ES-I3 (cell line): ENCODE results near the gene NINL.
"Not testable (repeated sequence)": the region's sequence is repeated elsewhere in the genome, so short reads cannot be mapped to it uniquely, and the experiment has no call there.

Experiments
- H3K36me3 ChIP-seq: 2 replicates; pipeline ENCODE4 v1.6.1; 2013; ENCODE audit warnings: mild to moderate bottlenecking, low read length, control low read depth, moderate library complexity; ENCODE audit not compliant: insufficient read depth
- H3K4me1 ChIP-seq: 2 replicates; pipeline ENCODE4 v1.6.1; 2013; ENCODE audit warnings: mild to moderate bottlenecking, control low read depth, low read length; ENCODE audit not compliant: insufficient read depth
- H3K9ac ChIP-seq: 2 replicates; pipeline ENCODE4 v1.6.1; 2013; ENCODE audit warnings: low read depth, mild to moderate bottlenecking, low read length, moderate library complexity
- H3K9me3 ChIP-seq: 2 replicates; pipeline ENCODE4 v1.6.1; 2013; ENCODE audit warnings: mild to moderate bottlenecking, low read length, moderate library complexity; ENCODE audit not compliant: control insufficient read depth, insufficient read depth

The NINL gene

DNA sequence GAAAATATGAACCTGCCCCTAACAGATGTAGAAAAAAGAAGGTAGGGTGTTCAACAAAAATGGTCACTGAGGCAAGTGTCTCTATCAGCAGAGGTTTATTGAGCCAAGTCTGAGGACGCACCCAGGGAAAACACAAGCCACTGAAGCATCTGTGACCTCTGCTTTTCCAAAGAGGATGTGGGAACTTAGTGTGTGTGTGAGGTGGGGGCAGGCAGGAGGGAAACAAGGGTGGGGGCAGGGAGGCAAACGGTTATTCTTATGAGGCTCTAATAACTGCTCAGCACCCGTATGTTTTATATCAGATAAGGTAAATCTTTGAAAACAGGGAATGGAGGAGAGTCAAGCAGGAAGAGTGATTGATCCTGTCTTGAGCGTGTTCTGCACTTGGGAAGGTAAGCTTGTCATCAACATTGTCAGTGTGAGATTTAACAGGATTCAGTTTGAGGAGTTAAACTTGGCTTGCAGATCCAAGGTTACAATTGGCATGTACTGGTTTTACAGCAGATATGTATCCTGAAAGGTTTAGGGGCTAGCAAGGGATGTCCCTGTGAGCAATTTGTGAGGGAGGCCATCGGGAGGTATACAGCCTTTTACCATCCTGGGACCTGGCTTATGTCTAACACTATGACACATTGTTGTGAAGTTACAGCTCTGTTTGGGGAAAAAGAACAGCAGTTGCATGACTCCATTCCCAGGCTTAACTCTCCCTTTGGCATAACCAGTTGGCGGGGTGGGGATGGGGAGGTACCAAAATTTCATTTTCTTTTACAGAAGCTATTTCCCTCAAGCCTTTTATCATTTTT lies 33.7 kb downstream of the NINL start:
- peaks cover 21% of the 10 kb centered on the region for H3K4me1 ChIP-seq
- H3K36me3 ChIP-seq: no peaks in the 10 kb centered on the region
- no peak overlapping the region for H3K9ac ChIP-seq
- no peaks in the 10 kb centered on the region for H3K9me3 ChIP-seq

DNA sequence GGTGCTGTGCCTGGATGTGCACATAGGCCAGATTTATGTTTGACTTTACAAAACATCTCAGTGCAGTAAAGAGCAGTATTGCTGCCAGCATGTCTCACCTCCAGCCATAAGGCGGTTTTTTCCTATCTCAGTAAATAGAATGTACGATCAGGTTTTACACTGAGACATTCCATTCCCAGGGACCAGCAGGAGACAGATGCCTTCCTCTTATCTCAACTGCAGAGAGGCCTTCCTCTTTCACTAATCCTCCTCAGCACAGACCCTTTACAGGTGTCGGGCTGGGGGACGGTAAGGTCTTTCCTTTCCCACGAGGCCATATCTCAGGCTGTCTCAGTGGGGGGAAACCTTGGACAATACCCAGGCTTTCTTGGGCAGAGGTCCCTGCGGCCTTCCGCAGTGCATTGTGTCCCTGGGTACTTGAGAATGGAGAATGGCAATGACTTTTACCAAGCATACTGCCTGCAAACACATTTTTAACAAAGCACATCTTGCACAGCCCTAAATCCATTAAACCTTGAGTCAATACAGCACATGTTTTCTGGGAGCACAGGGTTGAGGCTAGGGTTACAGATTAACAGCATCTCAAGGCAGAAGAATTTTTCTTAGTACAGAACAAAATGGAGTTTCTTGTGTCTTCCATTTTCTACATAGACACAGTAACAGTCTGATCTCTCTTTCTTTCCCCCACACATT lies 34.5 kb downstream of the NINL start:
- not testable (repeated sequence) for H3K9me3 ChIP-seq, H3K36me3 ChIP-seq, H3K9ac ChIP-seq
- peaks cover 26% of the 10 kb centered on the region for H3K4me1 ChIP-seq

DNA sequence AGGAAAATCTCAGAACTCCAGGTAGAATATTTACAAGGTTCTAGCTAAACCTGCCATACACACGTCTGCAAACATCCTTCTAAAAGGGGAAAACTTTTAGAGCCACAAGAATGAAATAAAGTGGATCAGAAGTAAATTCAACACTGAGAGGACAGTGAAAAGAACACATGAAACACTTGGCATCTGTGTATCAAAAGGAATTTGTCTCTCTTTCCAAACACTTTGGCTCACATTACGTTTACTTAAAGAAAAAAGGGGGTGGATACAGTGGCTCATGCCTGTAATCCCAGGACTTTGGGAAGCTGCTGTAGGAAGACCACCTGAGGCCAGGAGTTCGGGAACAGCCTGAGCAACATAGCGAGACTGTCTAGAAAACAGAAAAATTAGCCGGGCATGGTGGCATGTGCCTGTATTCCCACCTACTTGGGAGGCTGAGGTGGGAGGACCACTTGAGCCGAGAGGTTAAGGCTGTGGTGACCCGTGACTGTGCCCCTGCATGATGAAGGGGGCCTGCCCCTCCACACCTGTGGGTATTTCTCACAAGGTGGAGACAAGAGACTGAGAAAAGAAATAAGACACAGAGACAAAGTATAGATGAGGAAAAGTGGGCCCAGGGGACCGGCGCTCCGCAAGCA lies 35.4 kb downstream of the NINL start:
- H3K36me3 ChIP-seq: no peaks in the 10 kb centered on the region
- no peaks in the 10 kb centered on the region for H3K9me3 ChIP-seq
- peaks cover 34% of the 10 kb centered on the region for H3K4me1 ChIP-seq
- no peak overlapping the region for H3K9ac ChIP-seq

DNA sequence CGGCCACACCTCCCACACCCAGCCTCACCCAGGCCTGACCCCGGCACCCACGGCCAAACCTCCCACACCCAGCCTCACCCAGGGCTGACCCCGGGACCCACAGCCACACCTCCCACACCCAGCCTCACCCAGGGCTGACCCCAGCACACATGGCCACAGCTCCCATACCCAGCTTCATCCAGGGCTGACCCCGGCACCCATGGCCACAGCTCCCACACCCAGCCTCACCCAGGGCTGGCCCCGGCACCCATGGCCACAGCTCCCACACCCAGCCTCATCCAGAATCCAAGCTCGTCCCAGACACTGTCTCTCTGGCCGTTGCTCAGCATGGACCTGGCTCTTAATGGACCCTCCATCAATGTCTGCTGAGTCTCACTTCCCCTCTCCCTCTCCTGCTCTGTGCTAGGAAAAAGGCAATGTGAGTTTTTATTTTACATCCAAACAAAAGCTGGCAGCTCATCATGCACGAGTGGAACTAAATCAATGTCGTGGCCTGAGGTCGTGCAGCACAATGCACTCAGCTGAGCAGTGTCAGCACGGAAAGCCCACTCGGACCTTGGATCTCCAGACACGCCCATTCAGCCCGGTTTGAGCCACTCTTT lies 36.1 kb downstream of the NINL start:
- Histone ChIP-seq H3K4me1 (peaks cover 41% of the 10 kb centered on the region), H3K9me3 (no peaks in the 10 kb centered on the region), H3K36me3 (no peaks in the 10 kb centered on the region), H3K9ac (no peak overlapping the region)

DNA sequence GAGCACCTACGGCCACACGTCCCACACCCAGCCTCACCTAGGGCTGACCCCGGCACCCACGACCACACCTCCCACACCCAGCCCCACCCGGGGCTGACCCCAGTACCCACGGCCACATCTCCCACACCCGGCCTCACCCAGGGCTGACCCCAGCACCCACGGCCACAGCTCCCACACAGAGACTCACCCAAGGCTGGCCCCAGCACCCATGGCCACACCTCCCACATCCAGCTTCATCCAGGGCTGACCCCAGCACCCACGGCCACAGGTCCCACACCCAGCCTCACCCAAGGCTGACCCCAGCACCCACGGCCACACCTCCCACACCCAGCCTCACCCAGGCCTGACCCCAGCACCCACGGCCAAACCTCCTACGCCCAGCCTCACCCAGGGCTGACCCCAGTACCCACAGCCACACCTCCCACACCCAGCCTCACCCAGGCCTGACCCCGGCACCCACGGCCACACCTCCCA lies 36.7 kb downstream of the NINL start:
- peaks cover 44% of the 10 kb centered on the region for H3K4me1 ChIP-seq

DNA sequence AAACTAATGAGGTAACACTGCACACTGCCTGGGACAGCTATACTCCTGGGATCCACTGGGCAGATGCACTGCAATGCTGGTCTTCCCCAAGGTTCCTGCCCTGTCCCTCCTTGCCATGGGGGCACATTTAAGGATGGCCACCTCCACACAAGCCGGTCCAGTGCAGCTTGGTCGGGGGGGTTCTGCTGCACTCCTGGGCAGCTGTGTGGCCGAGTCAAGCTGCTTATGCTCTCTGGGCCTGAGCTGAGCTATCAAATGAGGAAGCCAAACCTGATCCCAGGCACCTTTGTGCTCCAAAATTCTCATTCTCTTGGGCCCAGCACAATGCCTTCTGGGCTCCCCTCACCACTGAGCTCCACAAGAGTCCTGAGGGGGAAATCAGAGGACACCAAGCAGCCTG lies 37.3 kb downstream of the NINL start:
- Histone ChIP-seq H3K4me1 (peaks cover 44% of the 10 kb centered on the region), H3K9ac (no peak overlapping the region), H3K36me3 (no peaks in the 10 kb centered on the region), H3K9me3 (no peaks in the 10 kb centered on the region)

More for the DNA sequence above, 36.7 kb downstream of the NINL start:
- no peak overlapping the region for H3K9ac ChIP-seq
- no peaks in the 10 kb centered on the region for H3K9me3 ChIP-seq
- H3K36me3 ChIP-seq: no peaks in the 10 kb centered on the region

DNA sequence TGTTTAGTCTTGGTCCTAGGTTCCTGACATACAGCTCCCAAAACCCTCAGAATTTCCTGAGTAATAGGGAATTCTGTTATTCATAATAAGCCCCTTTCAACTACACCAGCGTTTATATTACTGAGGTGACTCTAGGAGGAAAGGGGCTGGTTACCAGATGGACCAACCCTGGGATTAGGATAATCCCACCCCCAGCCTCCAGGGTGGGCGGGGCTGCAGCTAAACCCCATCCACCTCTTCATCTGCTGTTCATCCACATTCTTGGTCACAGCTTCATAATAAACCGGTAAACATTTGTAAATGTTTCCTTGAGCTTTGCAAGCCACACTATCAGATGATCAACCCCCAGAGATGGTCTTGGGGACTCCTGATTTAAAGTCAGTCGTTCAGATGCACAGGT lies 38.3 kb downstream of the NINL start:
- Histone ChIP-seq H3K9ac (no peak overlapping the region), H3K9me3 (no peaks in the 10 kb centered on the region), H3K4me1 (peaks cover 44% of the 10 kb centered on the region), H3K36me3 (no peaks in the 10 kb centered on the region)

DNA sequence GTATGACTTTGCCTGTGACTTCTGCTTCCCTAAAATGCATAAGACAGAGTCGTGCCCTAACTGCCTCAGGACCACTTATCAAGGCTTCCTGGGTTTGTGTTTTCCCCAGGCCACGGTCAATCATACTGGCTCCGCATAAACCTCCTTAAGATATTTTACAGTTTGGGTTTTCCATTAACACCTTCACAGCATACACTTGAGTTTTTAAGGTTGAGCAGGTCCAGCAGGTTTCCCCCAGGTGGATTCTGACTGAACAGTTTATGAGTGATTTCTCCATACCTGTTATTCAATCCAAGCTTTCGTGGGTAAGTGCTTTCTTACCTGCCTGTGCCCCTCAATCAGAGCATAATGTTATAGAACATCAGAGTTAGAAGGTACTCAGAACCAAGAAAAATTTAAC lies 39.3 kb downstream of the NINL start:
- Histone ChIP-seq H3K4me1 (peaks cover 36% of the 10 kb centered on the region), H3K9ac (no peak overlapping the region)

DNA sequence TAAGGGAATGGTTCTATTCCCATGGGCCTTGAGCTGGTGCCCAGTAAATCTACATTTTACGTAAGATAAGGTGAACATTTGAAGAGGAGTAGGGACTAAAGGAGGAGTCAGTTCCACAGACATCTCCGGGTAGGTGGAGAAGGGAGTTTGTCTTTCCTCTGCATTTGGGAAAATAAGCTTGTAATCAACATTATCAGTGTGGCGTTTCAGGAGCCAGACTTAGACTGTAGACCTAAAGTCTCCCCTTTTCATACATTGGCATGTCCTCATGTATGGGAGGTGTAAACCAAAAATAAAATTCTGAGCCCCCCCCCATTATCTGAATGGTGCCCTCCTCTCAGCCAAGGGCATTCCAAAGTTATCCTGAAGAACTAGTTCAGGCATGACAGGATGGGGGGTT lies 40.2 kb downstream of the NINL start:
- peaks cover 39% of the 10 kb centered on the region for H3K4me1 ChIP-seq

More for the DNA sequence above, 39.3 kb downstream of the NINL start:
- Histone ChIP-seq H3K9me3 (no peaks in the 10 kb centered on the region), H3K36me3 (no peaks in the 10 kb centered on the region)

DNA sequence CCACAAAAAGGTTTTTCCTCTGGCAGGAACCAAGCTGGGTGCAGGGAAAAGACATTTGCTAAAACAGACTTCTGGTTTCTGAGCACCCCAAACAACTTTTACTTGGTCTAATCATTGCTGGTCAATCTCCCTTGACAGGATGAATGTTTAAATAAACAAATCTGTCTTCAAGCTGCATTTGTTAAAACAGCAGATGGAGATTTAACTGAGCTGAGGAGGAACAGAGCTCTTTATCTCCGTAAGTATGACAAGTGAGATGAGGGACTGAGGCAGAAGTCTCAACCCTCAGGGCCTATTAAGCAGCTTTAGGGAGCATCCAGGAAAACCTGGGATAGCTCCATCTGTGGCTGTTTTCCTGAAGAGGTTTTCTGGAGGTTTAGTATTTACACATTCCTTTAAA lies 40.6 kb downstream of the NINL start:
- Histone ChIP-seq H3K9ac (no peak overlapping the region), H3K9me3 (no peaks in the 10 kb centered on the region), H3K36me3 (no peaks in the 10 kb centered on the region), H3K4me1 (peaks cover 35% of the 10 kb centered on the region)

More for the DNA sequence above, 40.2 kb downstream of the NINL start:
- H3K9me3 ChIP-seq: no peaks in the 10 kb centered on the region
- H3K9ac ChIP-seq: no peak overlapping the region
- no peaks in the 10 kb centered on the region for H3K36me3 ChIP-seq

DNA sequence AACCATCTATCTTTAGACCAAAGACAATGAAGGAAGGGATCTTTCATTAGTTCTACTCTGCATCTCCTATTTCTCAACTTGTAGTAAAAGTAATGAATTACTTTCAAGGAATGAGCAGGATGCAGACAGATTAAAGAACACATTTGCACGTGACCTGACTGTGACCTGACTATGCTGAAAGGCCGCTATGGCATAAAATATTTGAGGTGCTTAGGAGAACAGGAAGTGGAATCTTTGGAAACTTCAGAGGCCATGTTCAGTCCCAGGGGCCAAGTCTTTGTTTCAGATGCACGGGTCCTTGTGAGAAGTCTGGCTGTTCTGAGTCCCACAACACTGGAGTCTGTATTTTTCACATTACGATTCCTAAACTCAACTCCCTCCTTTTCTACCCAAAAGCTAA lies 41.0 kb downstream of the NINL start:
- Histone ChIP-seq H3K9ac (no peak overlapping the region), H3K4me1 (peaks cover 31% of the 10 kb centered on the region), H3K36me3 (no peaks in the 10 kb centered on the region), H3K9me3 (no peaks in the 10 kb centered on the region)

DNA sequence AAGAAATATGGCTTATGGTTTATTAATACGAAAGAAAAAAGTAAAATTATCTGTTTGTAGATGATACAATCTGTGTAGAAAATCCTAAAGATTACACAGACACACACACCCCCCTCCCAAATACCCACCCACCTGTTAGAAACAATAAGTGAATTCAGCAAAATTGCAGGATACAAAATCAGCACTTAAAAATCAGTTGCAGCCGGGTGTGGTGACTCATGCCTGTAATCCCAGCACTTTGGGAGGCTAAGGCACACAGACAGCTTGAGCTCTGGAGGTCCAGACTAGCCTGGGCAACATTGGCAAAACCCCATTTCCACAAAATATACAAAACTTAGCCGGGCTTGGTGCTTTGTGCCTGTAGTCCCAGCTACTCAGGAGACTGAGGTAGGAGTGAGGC lies 42.3 kb downstream of the NINL start:
- 0 out of 2 replicates have a peak, but pooled peaks cover under 1% of the 10 kb centered on the region for H3K36me3 ChIP-seq
- no peaks in the 10 kb centered on the region for H3K9me3 ChIP-seq
- H3K4me1 ChIP-seq: peaks cover 31% of the 10 kb centered on the region
- H3K9ac ChIP-seq: no peak overlapping the region

DNA sequence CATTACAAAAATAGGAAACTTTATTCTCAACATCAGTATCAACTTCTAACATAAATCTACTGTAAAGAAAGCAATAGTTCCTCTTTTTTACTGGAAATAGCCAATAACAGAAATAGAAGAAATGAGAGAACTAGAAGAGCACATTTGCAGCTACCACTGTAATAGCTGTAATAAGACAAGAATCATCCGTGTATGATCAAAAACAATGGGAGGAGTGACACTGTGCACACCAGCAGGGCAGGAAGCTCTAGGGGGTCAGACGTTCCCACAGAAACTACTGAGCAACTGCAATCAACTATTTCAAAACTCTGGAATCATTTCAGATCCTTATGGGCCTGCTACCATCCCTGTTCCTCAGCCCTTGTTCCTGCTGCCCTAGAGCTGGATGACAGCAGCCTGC lies 43.7 kb downstream of the NINL start:
- Histone ChIP-seq H3K4me1 (peaks cover 28% of the 10 kb centered on the region), H3K9ac (no peak overlapping the region), H3K9me3 (no peaks in the 10 kb centered on the region), H3K36me3 (0 out of 2 replicates have a peak, but pooled peaks cover 5% of the 10 kb centered on the region)
